Epithelial cell of proximal tubule (primary cell): Measurements from ENCODE around the gene PLPP7. TPM values are rescaled to one million over a fixed set of nuclear protein-coding genes. Genes with fewer than 3 reads are reported as not detected.

Source experiments
- DNase-seq: peaks from one replicate; pipeline ENCODE4 v3.0.0-alpha.2; 2011; ENCODE audit warnings: low read depth
- H3K4me3 ChIP-seq: 2 replicates; pipeline ENCODE4 v1.5.1; 2011; ENCODE audit warnings: low read depth, mild to moderate bottlenecking, low read length
- CTCF ChIP-seq: conservative IDR thresholded peaks from 2 replicates; pipeline ENCODE4 v1.5.1; 2012; ENCODE audit warnings: low read depth, mild to moderate bottlenecking, low read length
- total RNA-seq: library from RNA; depleted of rRNA; stranded (reverse); fragments of >200 nt; gene quantifications from 2 replicates; pipeline ENCODE4 v1.2.3, GENCODE V29; 2015

The PLPP7 gene
- total RNA-seq, 1 donor from 2014 or later = 2.2 TPM

- H3K4me3 ChIP-seq = no peak overlapping the region
- no peak for TF ChIP-seq CTCF
- no peak for DNase-seq
These were observed 23.6 kb downstream of the PLPP7 start for GRCh38 chr9:131312822-131313770.

GRCh38 chr9:131318231-131319085 is 28.9 kb downstream of the PLPP7 start:
- no peak for TF ChIP-seq CTCF
- H3K4me3 ChIP-seq = no peak overlapping the region
- DNase-seq = no peak

GRCh38 chr9:131319486-131319885 is 30.0 kb downstream of the PLPP7 start:
- TF ChIP-seq CTCF = no peak
- DNase-seq = no peak
- no peak overlapping the region for H3K4me3 ChIP-seq

DNA sequence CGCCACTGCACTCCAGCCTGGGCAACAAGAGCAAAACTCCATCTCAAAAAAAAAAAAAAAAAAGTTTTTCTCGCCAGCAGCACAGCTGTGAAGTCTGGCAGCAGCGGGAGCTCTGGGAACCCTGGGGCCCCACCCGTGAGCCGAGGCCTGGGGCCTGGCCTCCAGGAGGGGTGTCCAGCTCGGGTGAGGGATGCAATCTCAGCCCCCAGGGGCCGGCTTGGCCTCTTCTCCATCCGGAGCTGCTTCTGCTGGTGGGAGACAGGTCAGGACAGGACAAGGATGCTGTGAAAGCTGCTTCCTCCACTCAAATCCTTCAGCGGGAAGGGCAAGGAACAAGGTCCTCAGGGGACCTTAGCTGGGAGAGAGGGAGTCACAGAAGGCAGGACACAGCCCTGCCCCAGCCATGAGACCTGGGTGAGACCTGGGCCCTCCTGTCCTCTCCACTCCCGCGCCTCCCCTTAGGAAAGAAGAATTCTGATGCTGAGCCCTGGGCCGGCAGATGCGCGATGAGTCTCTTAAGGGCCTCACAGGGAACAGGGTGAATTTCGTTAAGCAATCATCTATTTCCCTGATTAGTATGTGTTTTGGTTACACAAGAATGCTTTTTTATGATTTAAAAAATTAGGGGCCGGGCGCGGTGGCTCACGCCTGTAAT is 30.6 kb downstream of the PLPP7 start:
- no peak for TF ChIP-seq CTCF
- no peak overlapping the region for H3K4me3 ChIP-seq
- no peak for DNase-seq

DNA sequence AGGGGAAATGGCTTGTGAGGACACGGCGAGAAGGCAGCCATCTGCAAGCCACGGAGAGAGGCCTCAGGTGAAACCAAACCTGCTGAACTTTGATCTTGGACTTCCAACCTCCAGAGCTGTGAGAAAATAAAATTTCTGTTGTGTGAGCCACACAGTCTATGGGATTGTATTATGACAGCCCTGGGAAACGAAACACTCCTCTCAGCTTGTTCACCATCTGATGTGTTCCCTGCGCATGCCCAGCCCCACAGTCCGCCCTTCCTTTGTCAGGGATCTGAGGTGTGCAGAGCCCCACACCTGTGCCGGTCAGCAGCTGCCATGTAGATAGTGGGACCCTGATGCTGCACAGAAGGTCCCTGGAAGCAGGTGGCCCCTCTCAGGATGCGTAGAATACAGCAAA is 34.1 kb downstream of the PLPP7 start:
- TF ChIP-seq CTCF = no peak
- DNase-seq = no peak
- no peak overlapping the region for H3K4me3 ChIP-seq

DNA sequence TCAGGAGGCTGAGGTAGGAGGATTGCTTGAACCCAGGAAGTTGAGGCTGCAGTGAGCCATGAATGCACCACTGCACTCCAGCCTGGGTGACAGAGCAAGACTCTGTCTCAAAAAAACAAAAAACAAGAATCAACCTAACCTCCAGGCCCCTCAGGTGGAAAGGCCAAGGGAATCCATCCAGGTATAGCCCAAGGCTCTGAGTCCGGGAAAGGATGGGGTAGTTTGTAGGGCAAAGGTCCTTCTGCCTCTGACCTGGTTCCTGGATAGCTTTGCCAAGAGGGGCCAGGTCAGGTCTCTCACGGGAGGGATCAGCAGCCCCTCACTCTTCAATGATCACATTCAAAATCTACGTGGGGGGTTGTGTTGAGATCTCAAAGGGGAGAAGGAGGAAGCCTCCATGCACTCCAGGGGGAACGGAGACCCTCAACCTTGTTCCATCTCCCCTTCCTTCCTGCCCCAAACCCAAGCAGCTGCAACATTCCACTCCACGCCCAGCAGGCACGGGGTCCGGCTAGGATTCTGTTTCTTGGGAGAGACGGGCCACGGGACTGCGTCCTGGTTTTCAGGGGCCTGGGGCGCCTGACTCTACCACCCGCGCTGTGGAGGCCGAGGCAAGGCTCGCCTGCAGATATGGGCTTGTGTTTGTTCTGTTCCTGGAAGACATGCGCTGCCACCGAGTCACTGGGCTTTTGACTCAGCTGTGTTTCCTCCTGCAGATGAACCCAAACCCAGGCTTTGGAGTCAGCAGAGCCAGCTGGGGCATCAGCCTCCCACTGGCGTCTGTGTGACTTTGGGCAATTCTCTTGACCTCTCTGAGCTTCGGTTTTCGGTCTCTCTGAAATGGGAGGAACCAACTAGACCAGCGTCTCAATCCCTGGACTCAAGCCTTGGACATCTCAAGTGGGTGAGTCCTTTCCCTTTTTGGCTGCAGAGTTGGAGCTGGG is 35.5 kb downstream of the PLPP7 start:
- no peak for DNase-seq
- no peak for TF ChIP-seq CTCF
- H3K4me3 ChIP-seq = no peak overlapping the region
